Type B pancreatic cell (in vitro differentiated cells): Measurements from ENCODE around the gene RRBP1. TPM values are rescaled to one million over a fixed set of nuclear protein-coding genes. Genes with fewer than 3 reads are reported as not detected.

Experiments used
- DNase-seq: peaks from one replicate; pipeline ENCODE4 v3.0.0; 2021; ENCODE audit warnings: mixed read lengths; ENCODE audit not compliant: unreplicated experiment; ENCODE audit errors: extremely low spot score
- H3K27ac Mint-ChIP-seq: 2 replicates; pipeline ENCODE4 v1.8.0; 2021; ENCODE audit warnings: mild to moderate bottlenecking, mixed read lengths
- H3K27me3 Mint-ChIP-seq: 2 replicates; pipeline ENCODE4 v1.8.0; 2021; ENCODE audit warnings: mixed read lengths
- H3K36me3 Mint-ChIP-seq: 2 replicates; pipeline ENCODE4 v1.8.0; 2021; ENCODE audit warnings: mixed read lengths
- H3K4me1 Mint-ChIP-seq: one replicate; pipeline ENCODE4 v1.8.0; 2021; ENCODE audit warnings: mixed read lengths; ENCODE audit not compliant: unreplicated experiment
- H3K4me3 Mint-ChIP-seq: 2 replicates; pipeline ENCODE4 v1.8.0; 2021; ENCODE audit warnings: mild to moderate bottlenecking, mixed read lengths
- H3K9me3 Mint-ChIP-seq: 2 replicates; pipeline ENCODE4 v1.8.0; 2021; ENCODE audit warnings: mixed read lengths
- total RNA-seq: library from RNA; stranded (reverse); gene quantifications from 2 replicates; pipeline ENCODE4 v1.2.1, GENCODE V29; 2021; ENCODE audit warnings: low replicate concordance
- TF ChIP-seq, protein P1 (sequence below): fragments of 200-600 bp; sonication (generic); conservative IDR thresholded peaks from 2 replicates; pipeline ENCODE4 v1.5.0; 2021; ENCODE audit warnings: antibody characterized with exemption, mild to moderate bottlenecking

Gene RRBP1
- total RNA-seq, 1 donor from 2014 or later, result 161 TPM

DNA sequence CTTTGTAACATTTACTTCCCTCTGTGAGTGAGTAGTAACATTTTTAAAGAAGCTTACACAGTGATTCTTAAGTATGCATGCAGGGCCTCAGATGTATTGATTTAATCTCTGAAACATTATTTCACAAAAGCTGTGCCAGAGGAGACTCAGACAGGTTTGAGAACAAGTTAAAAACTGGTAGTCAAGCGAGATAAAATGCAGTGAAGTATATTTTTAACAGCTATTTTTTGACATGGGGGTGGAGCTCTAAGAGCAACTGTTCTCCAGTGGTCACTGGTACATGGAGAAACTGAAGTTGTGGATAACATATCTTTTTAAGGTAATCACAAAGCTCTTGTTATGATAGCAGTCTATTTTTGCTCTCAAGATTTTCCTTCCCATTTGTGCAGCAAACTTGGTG, 91.8 kb downstream of the RRBP1 start:
- TF ChIP-seq, protein P1, sequence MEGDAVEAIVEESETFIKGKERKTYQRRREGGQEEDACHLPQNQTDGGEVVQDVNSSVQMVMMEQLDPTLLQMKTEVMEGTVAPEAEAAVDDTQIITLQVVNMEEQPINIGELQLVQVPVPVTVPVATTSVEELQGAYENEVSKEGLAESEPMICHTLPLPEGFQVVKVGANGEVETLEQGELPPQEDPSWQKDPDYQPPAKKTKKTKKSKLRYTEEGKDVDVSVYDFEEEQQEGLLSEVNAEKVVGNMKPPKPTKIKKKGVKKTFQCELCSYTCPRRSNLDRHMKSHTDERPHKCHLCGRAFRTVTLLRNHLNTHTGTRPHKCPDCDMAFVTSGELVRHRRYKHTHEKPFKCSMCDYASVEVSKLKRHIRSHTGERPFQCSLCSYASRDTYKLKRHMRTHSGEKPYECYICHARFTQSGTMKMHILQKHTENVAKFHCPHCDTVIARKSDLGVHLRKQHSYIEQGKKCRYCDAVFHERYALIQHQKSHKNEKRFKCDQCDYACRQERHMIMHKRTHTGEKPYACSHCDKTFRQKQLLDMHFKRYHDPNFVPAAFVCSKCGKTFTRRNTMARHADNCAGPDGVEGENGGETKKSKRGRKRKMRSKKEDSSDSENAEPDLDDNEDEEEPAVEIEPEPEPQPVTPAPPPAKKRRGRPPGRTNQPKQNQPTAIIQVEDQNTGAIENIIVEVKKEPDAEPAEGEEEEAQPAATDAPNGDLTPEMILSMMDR, result no peak
- Mint-ChIP-seq H3K27me3 (no peaks in the 10 kb centered on the region), H3K36me3 (peaks cover 18% of the 10 kb centered on the region), H3K9me3 (no peaks in the 10 kb centered on the region), H3K27ac (peak overlapping the region; percentile 71), H3K4me1 (peaks cover 46% of the 10 kb centered on the region), H3K4me3 (peak overlapping the region; percentile 13)
- DNase-seq, result no peak

DNA sequence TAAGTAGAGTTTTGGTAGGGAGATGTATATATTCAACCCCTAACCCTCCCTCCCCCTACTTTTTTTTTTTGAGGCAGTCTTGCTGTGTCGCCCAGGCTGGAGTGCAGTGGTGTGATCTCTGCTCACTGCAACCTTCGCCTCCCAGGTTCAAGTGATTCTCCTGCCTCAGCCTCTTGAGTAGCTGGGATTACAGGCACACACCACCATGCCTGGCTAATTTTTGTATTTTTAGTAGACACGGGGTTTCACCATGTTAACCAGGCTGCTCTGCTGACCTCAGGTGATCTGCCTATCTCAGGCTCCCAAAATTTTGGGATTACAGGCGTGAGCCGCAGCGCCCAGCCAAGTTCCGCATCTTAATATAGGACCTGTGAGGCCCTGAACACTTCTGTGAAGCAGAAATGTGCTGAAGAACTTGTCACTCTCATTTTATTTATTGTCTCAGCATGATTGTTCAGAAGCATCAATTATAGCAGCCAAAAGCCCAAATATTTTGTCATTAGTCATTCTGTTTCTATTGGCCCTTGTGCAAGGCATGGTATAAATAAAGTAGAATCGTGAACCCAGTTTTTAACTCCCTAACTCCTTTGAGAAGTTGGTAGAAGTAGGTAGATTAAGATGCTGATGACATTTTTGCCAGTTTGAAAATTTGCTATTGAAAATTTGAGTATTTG, 92.7 kb downstream of the RRBP1 start:
- H3K4me3 Mint-ChIP-seq, result no peak overlapping the region
- H3K36me3 Mint-ChIP-seq, result peaks cover 14% of the 10 kb centered on the region
- H3K27me3 Mint-ChIP-seq, result no peaks in the 10 kb centered on the region
- TF ChIP-seq, protein P1, result no peak
- H3K27ac Mint-ChIP-seq, result peak overlapping the region; percentile 50
- peaks cover 42% of the 10 kb centered on the region for H3K4me1 Mint-ChIP-seq
- DNase-seq, result no peak
- no peaks in the 10 kb centered on the region for H3K9me3 Mint-ChIP-seq

DNA sequence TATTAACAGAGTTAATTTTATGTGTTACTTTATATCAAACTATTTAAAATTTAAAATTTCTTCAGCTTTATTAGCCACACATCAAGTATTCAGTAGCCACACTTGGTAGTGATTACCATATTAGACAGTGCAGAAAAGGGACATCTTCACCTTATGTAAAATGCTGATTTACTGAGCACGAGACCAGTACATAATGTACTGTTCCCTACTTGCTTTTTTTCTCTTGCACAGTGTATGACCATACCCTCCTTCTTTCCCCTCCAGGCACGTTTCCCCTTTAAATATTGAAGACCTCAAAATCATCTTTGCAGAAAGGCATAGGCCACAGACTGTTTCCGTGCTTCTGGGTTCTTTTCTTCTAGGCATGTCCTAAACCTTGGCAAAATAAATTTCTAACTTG, 94.2 kb downstream of the RRBP1 start:
- Mint-ChIP-seq H3K4me1 (peaks cover 35% of the 10 kb centered on the region), H3K4me3 (no peak overlapping the region), H3K27ac (peak overlapping the region; percentile 67)

DNA sequence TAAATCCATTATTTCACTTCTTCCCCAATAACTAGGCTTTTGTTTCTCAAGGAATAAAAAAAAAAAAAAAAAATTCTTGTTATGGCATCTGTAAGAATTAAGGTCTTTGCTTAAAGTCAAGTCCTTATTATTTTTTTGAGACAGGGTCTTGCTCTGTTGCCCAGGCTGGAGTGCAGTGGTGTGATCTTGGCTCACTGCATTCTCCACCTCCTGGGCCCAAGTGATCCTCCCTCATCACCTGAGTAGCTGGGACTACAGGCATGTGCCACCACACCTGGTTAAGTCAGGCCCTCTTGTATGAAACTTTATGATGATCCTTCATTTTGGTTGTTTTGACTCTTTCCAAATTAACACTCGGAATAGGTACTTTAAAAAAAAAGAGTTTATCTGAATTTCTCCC, 94.9 kb downstream of the RRBP1 start:
- Mint-ChIP-seq H3K4me1 (peaks cover 32% of the 10 kb centered on the region), H3K9me3 (no peaks in the 10 kb centered on the region), H3K36me3 (peaks cover 19% of the 10 kb centered on the region), H3K27me3 (no peaks in the 10 kb centered on the region), H3K27ac (peak overlapping the region; percentile 67), H3K4me3 (no peak overlapping the region)
- no peak for DNase-seq
- TF ChIP-seq, protein P1, result no peak

More for the DNA sequence above, 94.2 kb downstream of the RRBP1 start:
- Mint-ChIP-seq H3K9me3 (no peaks in the 10 kb centered on the region), H3K27me3 (no peaks in the 10 kb centered on the region), H3K36me3 (peaks cover 15% of the 10 kb centered on the region)
- TF ChIP-seq, protein P1, result no peak
- no peak for DNase-seq

DNA sequence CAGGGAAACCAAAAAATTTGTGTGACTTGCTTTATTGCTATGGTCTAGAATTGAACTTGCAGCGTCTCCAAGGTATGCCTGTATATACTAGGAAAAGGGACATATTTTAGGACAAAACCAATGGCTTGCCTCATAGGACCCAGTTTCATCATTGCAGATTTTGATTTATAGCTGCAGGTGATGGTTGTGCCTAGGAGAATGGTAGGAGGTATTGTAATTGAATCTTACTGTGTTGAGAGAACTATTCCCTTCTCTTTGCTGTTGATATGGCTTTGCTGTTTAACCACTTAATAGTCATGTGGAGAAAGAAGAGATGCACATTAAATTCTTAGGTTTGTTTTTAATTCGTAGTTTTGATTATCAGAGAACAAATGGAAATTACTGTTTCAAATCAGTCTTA, 95.8 kb downstream of the RRBP1 start:
- Mint-ChIP-seq H3K36me3 (peaks cover 17% of the 10 kb centered on the region), H3K27ac (peak overlapping the region; percentile 24), H3K9me3 (no peaks in the 10 kb centered on the region), H3K27me3 (no peaks in the 10 kb centered on the region), H3K4me3 (no peak overlapping the region), H3K4me1 (peaks cover 32% of the 10 kb centered on the region)
- no peak for DNase-seq
- TF ChIP-seq, protein P1, result no peak
